GM20000 (cell line): ENCODE results near the gene PAQR8.

ENCODE experiments used
- DNase-seq: peaks from one replicate; pipeline ENCODE4 v3.0.0; 2012; ENCODE audit warnings: low spot score
- CTCF ChIP-seq: IDR thresholded peaks from 2 replicates; pipeline ENCODE4 v1.5.1; 2012; ENCODE audit warnings: mild to moderate bottlenecking, control low read depth; ENCODE audit errors: extremely low read depth, missing control alignments

PAQR8 gene

DNA sequence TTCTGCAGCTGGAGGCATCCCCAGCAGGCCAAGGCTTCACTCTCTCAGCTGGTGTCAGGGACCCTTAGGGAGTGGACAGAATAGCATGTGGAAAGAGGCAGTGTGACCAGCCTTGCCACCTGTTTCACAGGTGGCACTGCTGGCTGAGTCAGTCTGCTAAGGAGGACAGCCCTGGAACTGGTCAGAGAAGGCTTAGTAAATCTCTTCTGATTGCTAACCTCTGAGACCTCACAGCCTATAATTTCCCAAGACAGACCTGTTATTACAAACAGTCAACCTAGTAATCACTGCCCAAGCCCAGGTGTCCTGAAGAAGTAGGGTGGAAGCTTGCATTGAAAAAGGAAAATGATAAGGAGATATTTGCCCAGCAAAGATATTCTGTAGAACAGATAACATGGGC is 26.4 kb upstream of the PAQR8 start:
- DNase-seq = no peak
- no peak for TF ChIP-seq CTCF

GRCh38 chr6:52336919-52337561 is 24.9 kb upstream of the PAQR8 start:
- DNase-seq = no peak
- TF ChIP-seq CTCF = no peak

DNA sequence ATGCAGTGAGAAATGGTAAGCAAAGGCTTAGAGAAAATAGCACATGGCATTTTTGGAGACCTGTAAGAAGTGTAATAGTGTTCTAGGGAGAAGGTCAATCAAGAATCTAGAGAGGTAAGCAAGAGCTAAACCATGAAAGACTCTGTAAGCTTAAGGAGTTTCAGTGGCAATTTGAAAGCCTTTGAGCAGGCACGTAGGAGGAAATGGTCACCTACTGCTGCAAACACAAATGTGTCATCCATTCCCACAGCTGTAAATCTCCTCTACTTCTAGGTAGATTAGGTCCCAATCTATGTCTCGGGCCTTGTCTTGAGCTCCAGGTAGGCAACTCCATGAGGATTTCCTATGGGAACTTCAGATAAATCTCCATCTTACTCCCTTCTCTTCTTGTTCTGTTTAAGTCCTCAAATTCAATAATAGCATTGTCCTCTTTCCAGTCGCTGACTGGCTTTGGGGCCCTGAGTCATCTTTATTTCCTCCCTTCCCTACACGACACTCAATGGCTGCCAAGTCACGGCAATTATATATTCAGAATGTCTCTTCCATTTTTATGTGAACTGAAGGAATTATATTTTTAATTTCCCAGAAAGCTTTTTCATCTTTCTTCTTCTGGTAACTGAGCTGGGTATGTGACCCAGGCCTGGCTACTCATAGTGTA is 24.2 kb upstream of the PAQR8 start:
- no peak for TF ChIP-seq CTCF
- peak; percentile 55 for DNase-seq

DNA sequence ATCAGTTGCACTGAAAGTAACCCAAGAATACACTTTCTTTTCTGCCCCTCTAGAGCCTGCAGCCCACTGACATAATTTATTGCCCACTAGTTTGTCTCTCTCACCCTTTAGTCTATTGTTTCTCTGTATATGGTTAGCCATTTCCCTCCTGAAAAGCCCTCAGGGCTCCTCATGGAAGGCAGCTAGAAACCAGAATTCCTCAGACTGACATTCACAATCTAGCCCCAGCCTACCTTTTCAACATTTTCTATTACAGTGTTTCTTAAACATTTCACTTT is 21.4 kb upstream of the PAQR8 start:
- no peak for TF ChIP-seq CTCF
- DNase-seq = no peak

DNA sequence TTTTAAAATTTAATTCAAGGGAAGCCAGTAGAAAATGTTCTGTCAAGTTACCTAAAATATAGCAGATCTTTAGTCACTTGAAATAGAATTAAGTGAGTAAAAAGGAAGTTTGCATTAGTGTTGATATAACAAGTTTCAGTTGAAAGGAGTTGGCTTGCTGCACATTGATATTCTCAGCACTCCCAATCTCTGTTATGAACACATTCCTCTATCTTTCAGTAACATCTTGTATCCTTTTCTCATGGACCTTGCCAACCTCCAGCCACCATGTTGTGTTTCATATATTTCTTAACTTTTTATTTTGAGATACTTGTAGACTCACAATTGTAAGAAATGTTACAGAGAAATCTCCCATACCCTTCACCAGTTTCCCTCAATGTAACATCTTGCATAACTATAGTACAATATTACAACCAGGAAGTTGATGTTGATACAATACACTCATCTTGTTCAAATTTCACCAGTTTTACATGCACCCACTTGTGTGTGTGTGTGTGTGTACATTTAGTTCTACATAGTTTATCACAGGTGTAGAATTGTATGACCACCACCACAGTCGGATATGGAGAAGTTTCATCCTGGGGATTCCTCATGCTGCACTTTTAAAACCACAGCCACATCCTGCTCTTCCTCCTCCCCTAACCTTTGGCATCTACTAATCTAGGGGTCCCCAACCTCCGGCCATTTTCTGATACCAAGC is 20.2 kb upstream of the PAQR8 start:
- TF ChIP-seq CTCF = no peak
- DNase-seq = no peak

DNA sequence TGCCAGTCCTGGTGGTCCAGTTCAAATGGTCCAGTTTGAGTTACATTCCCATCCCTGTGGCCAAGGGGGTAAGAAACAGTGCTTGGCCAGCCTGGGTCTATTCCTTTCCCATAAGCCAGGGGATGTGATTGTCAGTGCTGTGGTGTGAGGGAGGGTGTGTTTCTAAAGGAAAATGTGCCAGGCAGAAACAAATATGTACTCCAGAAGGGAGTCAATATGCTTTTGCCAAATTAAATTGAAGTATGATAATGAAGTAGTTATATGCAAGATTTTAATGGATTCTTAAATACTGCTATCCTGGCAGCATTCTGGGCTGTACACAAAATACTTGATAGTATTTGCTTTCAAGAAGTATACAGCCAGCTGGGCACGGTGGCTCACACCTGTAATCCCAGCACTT is 16.6 kb upstream of the PAQR8 start:
- no peak for DNase-seq
- no peak for TF ChIP-seq CTCF

DNA sequence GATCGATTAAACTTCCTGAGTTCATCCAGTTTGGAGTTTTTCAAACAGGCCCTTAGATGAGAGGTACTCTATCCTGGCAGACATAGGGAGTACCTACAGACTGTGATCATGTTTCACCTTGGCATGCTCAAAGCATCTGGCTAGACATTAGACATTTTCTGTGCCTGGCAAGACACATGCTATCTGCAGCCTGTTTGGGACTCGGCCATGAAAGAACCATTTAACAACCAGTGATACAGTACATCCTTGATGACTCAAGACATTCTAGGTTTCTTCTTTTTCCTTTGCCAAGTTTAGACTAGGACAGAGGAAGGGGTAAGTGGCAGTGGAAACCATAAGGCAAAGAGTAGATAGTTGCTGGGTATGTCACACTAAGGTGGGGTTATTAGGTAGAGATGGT is 15.4 kb upstream of the PAQR8 start:
- DNase-seq = no peak
- no peak for TF ChIP-seq CTCF
